GM21381 (cell line): ENCODE results near the gene TTC21B.
"Not testable (repeated sequence)": the region's sequence is repeated elsewhere in the genome, so short reads cannot be mapped to it uniquely, and the experiment has no call there.

ENCODE experiments used
- ATAC-seq: cut with Tn5 transposase; IDR thresholded peaks from one replicate; pipeline ENCODE4 v1.9.1; 2021; ENCODE audit warnings: mild to moderate bottlenecking, moderate library complexity; ENCODE audit not compliant: unreplicated experiment

TTC21B gene

GRCh38 chr2:165889158-165889557 is 64.4 kb downstream of the TTC21B start:
- no peak for ATAC-seq

DNA sequence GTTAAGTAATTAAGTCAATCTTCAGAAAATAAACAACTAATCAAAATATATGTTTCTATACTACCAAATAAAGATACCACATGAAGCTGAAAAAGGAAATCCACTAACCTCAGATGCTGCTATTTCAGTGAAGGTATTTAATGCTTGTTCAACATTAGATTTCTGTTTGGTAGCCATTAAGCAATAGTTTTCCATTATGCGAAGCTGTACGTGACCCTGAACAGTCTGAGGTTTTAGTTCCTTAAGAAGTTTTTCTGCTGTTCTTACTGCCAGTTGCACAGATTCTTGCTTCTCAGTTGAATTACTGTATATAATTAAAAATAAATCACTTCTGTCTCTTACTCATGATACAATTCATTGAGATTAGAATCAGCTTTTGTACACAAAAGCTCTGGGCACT is 65.4 kb downstream of the TTC21B start:
- ATAC-seq = no peak

DNA sequence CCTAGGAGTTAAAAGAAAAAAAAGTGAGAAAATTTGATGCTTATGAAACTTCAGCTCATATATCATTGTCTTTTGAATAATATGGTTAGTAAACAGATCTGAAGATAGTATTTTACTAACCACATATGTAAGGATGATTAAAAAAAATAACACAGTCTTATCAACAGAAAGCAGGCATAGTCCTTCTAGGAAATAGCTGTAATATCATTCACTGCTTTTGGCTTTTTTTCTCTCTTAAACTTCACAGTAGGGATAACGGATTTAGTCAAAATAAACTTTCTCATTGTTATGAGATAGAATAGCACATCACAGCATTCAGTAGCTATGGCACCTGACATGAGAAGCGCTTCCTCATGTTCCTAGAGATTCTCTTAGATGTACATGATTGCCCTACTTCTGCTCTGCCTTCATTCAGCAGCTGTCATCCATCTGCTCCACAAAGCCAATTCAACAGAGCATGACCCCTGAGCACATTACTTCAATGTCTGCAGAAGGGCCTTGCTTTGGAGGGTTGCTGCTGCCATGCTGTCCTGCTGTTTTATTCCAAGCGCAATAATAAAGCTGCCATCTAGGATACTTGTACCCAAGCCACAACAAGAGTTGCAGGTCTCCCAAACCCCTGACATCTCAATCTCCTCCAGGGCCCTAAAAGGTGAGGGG is 67.0 kb downstream of the TTC21B start:
- ATAC-seq = no peak

GRCh38 chr2:165877565-165878550 is 75.7 kb downstream of the TTC21B start:
- ATAC-seq = peak; percentile 67

GRCh38 chr2:165876712-165877111 is 76.9 kb downstream of the TTC21B start:
- no peak for ATAC-seq

GRCh38 chr2:165876269-165876668 is 77.3 kb downstream of the TTC21B start:
- no peak for ATAC-seq

- peak; percentile 80 for ATAC-seq
These were observed 79.0 kb downstream of the TTC21B start for GRCh38 chr2:165874445-165875039.

DNA sequence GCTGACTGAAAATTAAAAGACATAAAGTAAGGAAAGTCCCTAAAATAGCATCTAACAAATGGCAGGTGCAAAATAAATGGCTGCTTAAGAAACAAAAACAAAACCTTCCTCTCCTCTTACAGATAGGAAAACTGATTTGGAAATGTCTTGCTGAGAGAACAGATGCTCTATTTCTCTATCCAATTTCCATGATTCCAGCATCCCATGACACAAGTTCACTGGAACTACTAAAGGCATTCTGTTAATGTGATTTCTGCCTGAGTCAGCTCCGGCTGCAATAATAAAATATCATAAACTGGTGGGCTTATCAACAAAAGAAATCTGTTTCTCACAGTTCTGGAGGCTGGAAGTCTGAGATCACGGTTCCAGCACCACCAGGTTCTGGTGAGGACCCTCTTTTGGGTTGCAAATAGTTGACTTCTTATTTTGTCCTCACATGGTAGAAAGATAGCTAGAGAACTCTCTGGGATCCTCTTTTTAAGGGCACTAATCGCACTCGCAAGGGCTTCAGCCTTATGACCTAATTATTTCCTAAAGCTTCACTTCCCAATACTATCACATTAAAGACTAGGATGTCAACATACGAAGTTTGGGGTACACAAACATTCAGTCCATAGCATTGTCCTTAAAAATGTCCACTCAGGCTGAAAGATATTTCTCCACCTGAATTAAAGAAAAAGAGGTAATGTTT is 81.3 kb downstream of the TTC21B start:
- no peak for ATAC-seq

- ATAC-seq = no peak
These were observed 82.6 kb downstream of the TTC21B start for GRCh38 chr2:165871025-165871424.

GRCh38 chr2:165870346-165870745 is 83.2 kb downstream of the TTC21B start:
- ATAC-seq = no peak

- ATAC-seq = no peak
These were observed 85.4 kb downstream of the TTC21B start for GRCh38 chr2:165868211-165868610.

GRCh38 chr2:165864296-165864695 is 89.3 kb downstream of the TTC21B start:
- ATAC-seq = no peak

- ATAC-seq = no peak
These were observed 89.7 kb downstream of the TTC21B start for GRCh38 chr2:165863810-165864261.

GRCh38 chr2:165861083-165861482 is 92.5 kb downstream of the TTC21B start:
- ATAC-seq = not testable (repeated sequence)

DNA sequence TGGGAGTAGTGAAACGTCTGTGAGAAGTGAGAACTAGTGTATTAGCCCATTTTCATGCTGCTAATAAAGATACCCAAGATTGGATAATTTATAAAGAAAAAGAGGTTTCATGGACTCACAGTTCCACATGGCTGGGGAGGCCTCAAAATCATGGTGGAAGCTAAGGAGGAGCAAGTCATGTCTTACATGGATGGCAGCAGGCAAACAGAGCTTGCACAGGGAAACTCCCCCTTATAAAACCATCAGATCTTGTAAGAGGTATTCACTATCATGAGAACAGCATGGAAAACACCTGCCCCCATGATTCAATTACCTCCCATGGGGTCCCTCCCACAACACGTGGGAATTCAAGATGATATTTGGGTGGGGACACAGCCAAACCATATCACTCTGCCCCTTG is 93.9 kb downstream of the TTC21B start:
- not testable (repeated sequence) for ATAC-seq

DNA sequence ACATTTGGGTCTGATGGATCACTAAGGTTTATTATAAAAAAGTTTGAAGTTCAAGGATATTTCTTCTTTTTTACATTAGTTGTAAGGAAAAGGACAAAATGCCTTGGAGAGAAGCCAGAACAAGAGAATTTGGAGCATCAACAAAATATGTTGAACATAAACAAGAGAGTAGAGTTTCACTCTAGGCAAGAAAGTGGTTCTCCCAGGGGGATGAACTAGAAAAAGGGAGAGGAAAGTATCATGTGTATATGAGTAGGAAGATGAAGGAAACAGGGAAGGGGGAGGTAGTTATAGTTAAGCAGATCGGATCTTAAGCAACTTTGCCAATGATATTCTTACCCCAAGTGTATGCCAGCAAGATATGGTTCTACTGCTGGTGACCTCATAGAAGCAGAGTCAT is 95.7 kb downstream of the TTC21B start:
- ATAC-seq = no peak

- no peak for ATAC-seq
These were observed 101.2 kb downstream of the TTC21B start for GRCh38 chr2:165852394-165852793.

GRCh38 chr2:165847001-165847400 is 106.6 kb downstream of the TTC21B start:
- ATAC-seq = no peak

DNA sequence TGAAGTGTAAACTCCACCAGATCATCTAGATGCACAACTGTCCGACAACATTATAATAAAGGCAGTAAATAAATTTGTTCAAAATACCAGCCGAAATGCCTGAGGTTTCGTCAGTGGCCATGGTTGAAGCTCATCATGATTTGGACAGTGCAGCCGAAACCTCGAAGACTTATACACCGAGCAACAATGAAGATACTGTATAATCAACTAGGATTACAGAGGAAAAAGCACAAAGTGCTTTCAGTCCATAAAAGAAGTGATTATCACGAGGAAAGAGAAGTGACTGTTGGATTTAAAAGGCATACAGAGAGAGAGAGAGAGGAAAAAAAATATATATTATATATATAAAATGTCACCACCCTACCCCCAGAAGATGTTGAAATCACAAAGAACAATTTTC is 107.5 kb downstream of the TTC21B start:
- no peak for ATAC-seq

DNA sequence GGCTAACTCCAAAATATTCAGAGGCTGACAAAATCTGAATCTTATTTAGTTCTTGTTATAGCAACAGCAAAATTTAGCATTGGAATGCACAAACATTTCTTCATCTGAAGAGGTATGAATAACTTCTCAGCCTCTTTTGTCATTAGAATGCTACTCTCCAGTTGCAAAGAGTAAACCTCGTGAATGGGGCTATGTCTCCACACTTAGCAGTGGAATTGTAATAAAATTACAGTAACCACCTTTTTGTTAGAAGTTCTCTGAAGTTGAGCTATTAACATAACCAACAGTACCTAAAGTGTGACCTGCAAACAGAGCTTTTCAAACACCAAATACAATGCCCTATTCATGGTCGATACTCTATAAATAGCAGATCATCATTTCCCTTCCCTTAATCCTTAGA is 109.4 kb downstream of the TTC21B start:
- ATAC-seq = no peak

DNA sequence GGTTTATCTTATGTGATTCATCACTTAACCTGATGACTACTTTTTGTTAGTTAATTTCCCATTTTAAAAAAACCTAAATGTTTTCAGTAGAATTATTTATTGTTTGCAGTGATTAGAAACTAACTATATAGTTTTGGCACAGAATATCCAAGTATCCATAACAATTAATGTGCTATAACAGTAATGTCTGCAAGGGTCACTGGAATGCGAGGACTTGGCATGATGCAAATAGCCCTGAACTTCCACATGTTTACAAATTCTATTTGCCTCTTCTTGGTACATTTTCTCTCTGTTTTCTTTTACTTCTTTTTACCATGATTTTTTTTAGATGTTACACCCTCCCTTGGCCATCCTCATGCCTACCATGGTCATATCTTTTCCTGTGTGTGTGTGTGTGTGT is 110.2 kb downstream of the TTC21B start:
- no peak for ATAC-seq
